Measurements from ENCODE around the gene DAZAP2. TPM values are rescaled to one million over a fixed set of nuclear protein-coding genes. Genes with fewer than 3 reads are reported as not detected.

Gene DAZAP2
- total and polyA plus RNA-seq, 2 of the 13 experiments (the other 11 are each of a cell fraction or from before 2014, with no cell fraction given), result 64.5 to 222 TPM

GRCh38 chr12:51270067-51270950 is 31.7 kb downstream of the DAZAP2 start, which contains the start of gene SMAGP (continued):
- TF ChIP-seq ZNF326 (CRISPR knock-in tag; IDR thresholded peaks at IDR 0.05; ENCODE audit: borderline replicate concordance) (no peak), MAX (IDR thresholded peaks at IDR 0.05) (peak; percentile 78), POLR2A (IDR thresholded peaks at IDR 0.05; ENCODE audit: insufficient read depth in 1 of 2, low read depth in 2 of 2, low read length in 2 of 2) (peak in 1 of 2 experiments; percentile 44; a peak in 2 of 4 replicates), PRDM15 (CRISPR knock-in tag; IDR thresholded peaks at IDR 0.05) (peak; percentile 86), KAT8 (CRISPR knock-in tag; IDR thresholded peaks at IDR 0.05) (0 out of 2 replicates have a peak, but pooled peaks have one; percentile 3), MXD3 (CRISPR knock-in tag; IDR thresholded peaks at IDR 0.05) (no peak; the same call in 1 of the 2 replicates), AHR (CRISPR knock-in tag; IDR thresholded peaks at IDR 0.05) (peak; percentile 48; the same call in 1 of the 2 replicates), KAT2B (IDR thresholded peaks at IDR 0.05; ENCODE audit: borderline replicate concordance, low read depth, low read length) (no peak), ZBTB7A (CRISPR knock-in tag; IDR thresholded peaks at IDR 0.05) (peak; percentile 41; the same call in 1 of the 2 replicates), ZNF496 (CRISPR knock-in tag; IDR thresholded peaks at IDR 0.05; ENCODE audit: insufficient replicate concordance) (no peak), ZNF331 (CRISPR knock-in tag; IDR thresholded peaks at IDR 0.05) (peak; percentile 31; the same call in 1 of the 2 replicates), ISL2 (CRISPR knock-in tag; IDR thresholded peaks at IDR 0.05) (peak; percentile 9; the same call in 1 of the 2 replicates), ZNF687 (CRISPR knock-in tag; IDR thresholded peaks at IDR 0.05) (peak; percentile 80), ZNF441 (CRISPR knock-in tag; IDR thresholded peaks at IDR 0.05; ENCODE audit: borderline replicate concordance) (no peak; the same call in 1 of the 2 replicates), FOXP1 (IDR thresholded peaks at IDR 0.05) (no peak), FOXP1 (CRISPR knock-in tag; IDR thresholded peaks at IDR 0.05) (no peak), ZNF790 (CRISPR knock-in tag; IDR thresholded peaks at IDR 0.05; ENCODE audit: borderline replicate concordance) (peak; percentile 45; the same call in 1 of the 2 replicates), HNF4A (CRISPR knock-in tag; IDR thresholded peaks at IDR 0.05) (peak; percentile 86), ZKSCAN5 (CRISPR knock-in tag; IDR thresholded peaks at IDR 0.05) (no peak), ZBTB3 (CRISPR knock-in tag; IDR thresholded peaks at IDR 0.05; ENCODE audit: borderline replicate concordance, low read depth) (no peak), FOSL1 (CRISPR knock-in tag; IDR thresholded peaks at IDR 0.05; ENCODE audit: borderline replicate concordance) (no peak), ZNF850 (CRISPR knock-in tag; conservative IDR thresholded peaks at IDR 0.05) (no peak)

All from HepG2 (cell line).